ENCODE results near the gene RASGRP2.

Gene RASGRP2

DNA sequence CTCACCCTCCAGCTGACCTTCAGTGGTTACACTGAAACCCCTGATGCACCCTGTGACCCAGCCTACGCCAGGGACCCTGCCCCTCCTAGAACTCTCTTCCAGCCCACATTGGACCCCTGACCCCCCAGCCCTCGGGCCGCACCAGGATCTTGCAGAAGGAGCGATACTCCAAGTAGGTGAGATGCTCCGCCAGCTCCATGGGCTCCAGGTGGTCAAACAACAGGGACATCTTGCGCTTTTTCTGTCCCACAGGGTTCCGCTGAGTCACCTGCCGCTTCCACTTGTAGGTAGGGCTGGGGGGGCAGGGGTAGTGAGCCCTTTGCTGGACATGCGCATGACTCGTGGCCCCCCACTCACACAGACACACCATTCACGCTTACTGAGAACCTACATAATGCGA is 4.1 kb downstream of the RASGRP2 start:
- DNase-seq: no peak

- no peak for DNase-seq
These were observed 7.3 kb downstream of the RASGRP2 start for GRCh38 chr11:64736654-64737053.

- no peak for DNase-seq
These were observed 8.2 kb downstream of the RASGRP2 start for GRCh38 chr11:64735725-64736259.

DNA sequence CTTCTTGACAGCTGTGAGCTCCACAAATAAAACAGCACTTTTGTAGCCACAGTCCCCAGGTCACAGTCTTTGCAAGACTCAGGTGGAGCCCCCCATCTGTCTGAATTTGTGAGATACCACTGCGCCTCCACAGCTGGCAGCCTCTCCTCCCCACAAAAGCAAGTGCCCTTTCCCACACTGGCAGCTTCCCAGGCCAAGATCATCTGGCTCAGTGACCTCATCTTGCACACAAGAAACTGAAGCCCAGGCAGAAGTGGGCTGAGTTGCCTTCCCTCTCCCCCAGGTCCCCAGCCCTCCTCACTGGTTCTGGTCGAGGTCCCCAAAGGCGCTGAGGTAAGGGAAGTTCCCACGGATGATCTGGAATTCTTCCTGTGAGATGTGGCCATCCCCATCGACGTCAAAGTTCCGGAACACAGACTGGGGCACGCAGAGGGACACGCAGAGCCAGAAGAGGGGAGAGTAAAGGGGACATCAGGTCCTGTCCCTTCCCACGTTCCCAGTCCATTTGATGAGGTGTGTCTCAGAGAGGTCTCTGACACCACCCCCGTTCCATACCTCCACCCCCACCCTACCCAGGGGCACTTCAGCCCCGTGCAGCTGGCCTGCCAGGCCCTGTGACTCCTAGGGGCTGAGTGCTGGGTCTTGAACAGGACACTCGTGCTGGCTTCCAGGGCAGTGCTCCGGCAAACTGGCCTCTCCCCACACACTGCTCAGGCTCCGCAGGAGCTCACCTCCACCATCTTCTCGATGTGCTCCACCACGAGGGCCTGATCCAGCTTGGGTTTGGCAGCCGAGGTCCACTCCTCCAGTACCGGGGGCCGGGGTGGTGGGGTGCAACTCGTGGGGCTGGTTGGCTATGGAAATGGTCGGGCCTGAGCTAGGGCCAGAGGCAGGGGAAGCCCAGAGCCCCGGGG is 8.9 kb downstream of the RASGRP2 start:
- DNase-seq: no peak

- no peak for DNase-seq
These were observed 12.3 kb downstream of the RASGRP2 start for GRCh38 chr11:64731601-64732000.

DNA sequence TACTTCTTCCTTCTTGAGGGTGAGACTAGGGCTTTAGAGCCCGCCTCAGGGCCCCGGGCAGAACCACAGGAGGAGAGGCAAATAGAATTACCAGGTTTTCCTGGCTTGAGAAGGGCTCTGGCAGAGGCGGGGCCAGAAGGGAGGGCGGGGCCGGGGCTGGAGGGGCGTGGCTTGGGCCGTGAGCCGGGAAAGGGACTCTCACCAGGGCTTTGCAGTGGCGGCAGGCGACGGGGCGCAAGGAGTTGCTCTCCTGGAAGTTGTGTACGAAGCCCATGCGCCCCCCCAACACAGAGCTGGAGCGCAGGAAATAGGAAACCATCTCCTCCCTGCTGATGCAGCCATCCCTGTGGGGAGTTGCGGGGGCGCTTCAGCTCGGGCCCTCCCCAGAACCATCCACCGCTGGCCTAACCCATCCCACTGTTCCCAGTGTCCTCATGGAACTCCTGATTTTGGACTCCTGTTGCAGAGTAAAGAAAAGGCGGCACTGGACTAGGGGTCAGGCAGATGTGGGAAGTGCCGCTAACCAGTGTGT is 14.0 kb downstream of the RASGRP2 start:
- DNase-seq: no peak

GRCh38 chr11:64728757-64729365 is 15.1 kb downstream of the RASGRP2 start:
- no peak for DNase-seq

DNA sequence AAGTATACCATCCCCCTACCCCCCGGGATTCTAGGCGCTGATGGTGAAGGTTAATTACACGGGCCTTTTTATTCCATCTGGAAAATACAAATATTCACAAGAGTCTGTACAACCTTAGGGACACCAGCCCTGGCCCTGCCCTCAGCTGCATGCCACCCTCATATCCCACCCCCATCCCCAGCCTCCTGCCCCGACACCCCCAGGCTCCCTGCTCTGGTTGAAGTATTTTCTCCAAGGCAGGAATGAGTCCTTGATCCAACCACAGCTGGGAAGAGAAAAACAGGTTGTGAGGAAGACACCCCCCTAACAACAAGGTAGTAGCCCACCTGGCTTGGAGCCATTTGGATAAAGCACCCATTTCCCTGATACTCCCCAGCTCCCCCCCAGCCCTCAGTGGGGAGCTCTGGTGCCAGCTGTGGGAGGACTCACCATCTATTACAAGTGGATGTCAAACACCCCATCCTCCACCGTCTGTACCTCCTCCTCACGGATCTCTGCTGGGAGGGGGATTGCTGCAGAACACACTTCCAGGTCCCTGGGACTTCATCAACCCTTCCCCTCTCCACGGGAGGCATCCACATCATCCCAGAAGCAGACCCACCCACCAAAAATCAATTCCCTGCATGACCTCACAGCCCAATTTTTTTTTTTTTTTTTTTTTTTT is 16.9 kb downstream of the RASGRP2 start:
- no peak for DNase-seq

GRCh38 chr11:64726211-64726641 is 17.7 kb downstream of the RASGRP2 start:
- DNase-seq: no peak

- DNase-seq: no peak
These were observed 18.9 kb downstream of the RASGRP2 start for GRCh38 chr11:64724863-64725532.

- no peak for DNase-seq
These were observed 19.8 kb downstream of the RASGRP2 start for GRCh38 chr11:64723907-64724862.

- DNase-seq: peak; percentile 86
These were observed 20.6 kb downstream of the RASGRP2 start, which contains the start of gene NRXN2 for GRCh38 chr11:64723117-64723906. Gene NRXN2 (minus strand): TSS chr11:64723197. CDS start chr11:64713699, 9,498 bp downstream.

- DNase-seq: no peak
These were observed 21.5 kb downstream of the RASGRP2 start for GRCh38 chr11:64722141-64723065.

GRCh38 chr11:64721359-64721699 is 22.6 kb downstream of the RASGRP2 start:
- DNase-seq: no peak

DNA sequence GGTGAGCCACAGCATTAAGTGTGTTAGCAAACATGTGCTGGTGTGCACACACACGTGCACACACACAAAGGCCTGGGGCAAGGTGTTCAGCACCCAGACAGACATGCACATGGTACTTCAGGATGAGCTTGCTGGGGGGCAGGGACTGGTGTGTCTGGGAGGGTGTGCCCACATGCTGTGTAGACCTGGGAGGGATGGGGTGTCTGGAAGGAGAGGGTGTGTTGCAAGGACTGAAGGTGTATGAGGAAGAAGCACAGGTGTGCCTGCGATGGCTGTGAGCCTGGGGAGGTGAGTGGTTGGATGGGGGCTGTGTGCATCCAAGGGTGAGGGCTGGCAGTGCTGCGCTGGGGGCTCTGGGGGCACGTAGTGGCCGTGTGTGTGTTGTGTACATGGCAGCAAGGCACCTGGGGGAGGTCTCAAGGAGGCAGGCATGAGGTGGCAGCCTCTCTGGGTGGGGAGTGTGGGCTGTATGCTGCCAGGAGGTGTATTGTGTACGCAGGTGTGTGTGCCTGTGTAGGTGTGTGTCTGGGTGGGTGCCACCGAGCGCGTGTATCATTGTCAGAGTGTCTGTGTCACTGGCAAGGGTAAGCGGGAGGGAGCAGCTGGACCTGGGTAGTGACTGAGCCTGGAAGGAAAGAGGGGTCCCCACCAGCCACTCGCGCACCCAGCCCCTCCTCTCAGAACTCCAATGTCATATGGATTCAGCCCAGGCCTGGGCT is 23.1 kb downstream of the RASGRP2 start:
- no peak for DNase-seq

DNA sequence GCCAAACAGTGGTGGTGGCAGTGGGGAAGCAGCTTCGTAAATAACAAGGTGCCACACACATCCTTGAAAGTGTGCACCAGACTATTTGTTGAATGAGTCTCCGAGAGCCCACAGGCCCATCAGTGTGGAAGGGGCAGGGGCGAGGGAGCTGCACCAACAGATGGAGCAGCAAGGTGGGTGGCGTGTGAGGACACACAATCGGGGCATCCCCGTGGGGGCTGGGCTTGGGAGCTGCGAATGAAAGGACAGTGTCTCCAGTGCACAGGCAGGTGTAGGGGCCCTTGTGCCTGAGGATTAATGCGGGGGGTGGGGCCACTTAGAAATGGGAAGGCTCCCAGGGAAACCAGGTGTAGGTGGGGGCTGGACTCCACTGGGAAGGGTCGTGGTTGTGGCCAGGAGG is 23.8 kb downstream of the RASGRP2 start:
- no peak for DNase-seq

DNA sequence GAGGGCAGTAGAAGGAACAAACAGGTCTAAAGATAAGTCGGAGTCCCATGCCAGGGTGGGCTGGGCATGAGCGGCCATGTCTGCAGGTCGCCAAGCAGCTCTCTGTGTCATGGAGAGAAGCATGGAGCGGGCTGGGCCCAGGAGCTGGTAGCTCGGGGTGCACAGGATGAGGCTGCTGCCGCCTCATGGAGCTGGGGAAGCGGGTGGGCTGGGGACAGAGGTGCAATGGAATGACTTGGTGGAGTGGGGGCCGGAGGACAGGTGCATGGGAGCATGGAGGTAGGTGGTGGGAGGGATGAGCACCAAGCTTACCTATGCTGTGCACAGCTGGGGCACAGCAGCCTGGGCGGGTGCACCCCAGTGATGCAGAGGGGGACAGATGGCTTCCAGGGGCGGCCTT is 24.5 kb downstream of the RASGRP2 start:
- DNase-seq: peak; percentile 13

DNA sequence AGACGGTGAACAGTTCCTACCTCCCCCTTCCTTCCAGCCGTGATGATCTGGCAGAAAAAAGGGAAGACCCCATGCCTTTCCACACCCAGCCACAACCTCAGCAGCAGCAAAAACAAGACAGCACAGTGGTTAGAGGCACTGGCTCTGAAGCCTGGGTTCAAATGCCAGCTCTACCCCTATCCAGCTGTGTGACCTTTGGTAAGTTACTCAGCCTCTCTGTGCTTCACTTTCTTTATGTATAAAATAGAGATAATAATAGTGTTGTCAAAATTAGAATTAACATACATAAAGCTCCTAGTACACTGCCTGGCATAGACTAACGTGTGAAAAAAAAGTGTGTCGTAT is 25.2 kb downstream of the RASGRP2 start:
- no peak for DNase-seq
